IMR-90 (cell line): Measurements from ENCODE around the gene SLC4A5. TPM values are rescaled to one million over a fixed set of nuclear protein-coding genes. Genes with fewer than 3 reads are reported as not detected.

Source experiments
- ATAC-seq: fragments of 200-7000 bp; cut with Tn5 transposase; 2 replicates; pipeline ENCODE4 v1.9.1; 2020; ENCODE audit warnings: low read depth, mild to moderate bottlenecking, moderate library complexity
- BruUV-seq: library from RNA; stranded (reverse); fragments of 400-500 nt; replicated peaks from 2 replicates; lab custom pipeline; 2021; lab: Mats Ljungman, UMichigan
- CTCF ChIA-PET: fragments of 300-600 bp; formaldehyde crosslinking; extraction: SDS; loops from one replicate; lab custom pipeline; 2021; ENCODE audit warnings: antibody characterized with exemption; lab: Yijun Ruan, JAX
- POLR2A ChIA-PET: fragments of 300-600 bp; sonication (Branson Sonifier 250); formaldehyde crosslinking; loops from one replicate; lab custom pipeline; 2022; ENCODE audit warnings: antibody characterized with exemption; ENCODE audit not compliant: unreplicated experiment; lab: Charles Lee
- DNase-seq: peaks from one replicate; pipeline ENCODE4 v3.0.0; 2013
- H2AFZ ChIP-seq: replicated peaks from 2 replicates; pipeline ENCODE3; 2013; ENCODE audit warnings: low read length, mild to moderate bottlenecking; ENCODE audit not compliant: poor library complexity
- H2AK5ac ChIP-seq: 2 replicates; pipeline ENCODE4 v1.6.1; 2013; ENCODE audit warnings: low read depth, low read length, inconsistent platforms
- H2AK9ac ChIP-seq: replicated peaks from 2 replicates; pipeline ENCODE3; 2013; ENCODE audit warnings: mild to moderate bottlenecking, low read depth, low read length, moderate library complexity; ENCODE audit not compliant: poor library complexity
- H2BK120ac ChIP-seq: 2 replicates; pipeline ENCODE4 v1.6.1; 2013; ENCODE audit warnings: low read depth, low read length, inconsistent platforms
- H2BK15ac ChIP-seq: 3 replicates; pipeline ENCODE4 v1.6.1; 2013; ENCODE audit warnings: low read depth, low read length, inconsistent platforms
- H2BK20ac ChIP-seq: 2 replicates; pipeline ENCODE4 v1.6.1; 2013; ENCODE audit warnings: low read depth, mild to moderate bottlenecking, inconsistent platforms, low read length, moderate library complexity
- H2BK5ac ChIP-seq: 2 replicates; pipeline ENCODE4 v1.6.1; 2013; ENCODE audit warnings: mild to moderate bottlenecking, low read depth, low read length, inconsistent platforms; ENCODE audit not compliant: poor library complexity, severe bottlenecking
- H3K14ac ChIP-seq: replicated peaks from 2 replicates; pipeline ENCODE4 v1.6.1; 2013; ENCODE audit warnings: low read depth, low read length, inconsistent platforms
- H3K18ac ChIP-seq: 2 replicates; pipeline ENCODE4 v1.6.1; 2013; ENCODE audit warnings: low read depth, low read length, control low read depth
- H3K23ac ChIP-seq: 2 replicates; pipeline ENCODE4 v1.6.1; 2013; ENCODE audit warnings: low read depth, low read length, inconsistent platforms
- H3K27ac ChIP-seq: 2 replicates; pipeline ENCODE4 v1.5.1; 2013; ENCODE audit warnings: mild to moderate bottlenecking, control low read depth, low read length; ENCODE audit not compliant: insufficient read depth
- H3K27me3 ChIP-seq: 2 replicates; pipeline ENCODE4 v1.6.1; 2013; ENCODE audit warnings: low read length; ENCODE audit not compliant: control insufficient read depth, insufficient read depth
- H3K36me3 ChIP-seq: 2 replicates; pipeline ENCODE4 v1.6.1; 2013; ENCODE audit warnings: low read length, mixed read lengths; ENCODE audit not compliant: control insufficient read depth, insufficient read depth
- H3K4ac ChIP-seq: 2 replicates; pipeline ENCODE4 v1.6.1; 2013; ENCODE audit warnings: low read depth, low read length, inconsistent platforms
- H3K4me1 ChIP-seq: 2 replicates; pipeline ENCODE4 v1.6.1; 2013; ENCODE audit warnings: low read length, mixed read lengths; ENCODE audit not compliant: control insufficient read depth, insufficient read depth
- H3K4me2 ChIP-seq: 2 replicates; pipeline ENCODE4 v1.6.1; 2013; ENCODE audit warnings: low read depth, mild to moderate bottlenecking, control low read depth, low read length, moderate library complexity
- H3K4me3 ChIP-seq: 2 replicates; pipeline ENCODE4 v1.5.1; 2013; ENCODE audit warnings: low read depth, mild to moderate bottlenecking, control low read depth, low read length, moderate library complexity; ENCODE audit not compliant: insufficient read depth
- H3K56ac ChIP-seq: 2 replicates; pipeline ENCODE4 v1.6.1; 2013; ENCODE audit warnings: low read length, inconsistent platforms; ENCODE audit not compliant: insufficient read depth; ENCODE audit errors: extremely low read depth
- H3K79me1 ChIP-seq, 2 experiments: 2 replicates each; pipeline ENCODE4 v1.6.1; 2013; ENCODE audit warnings: low read length in 2 of 2, inconsistent platforms in 1 of 2, low read depth in 1 of 2
- H3K9ac ChIP-seq: 2 replicates; pipeline ENCODE4 v1.6.1; 2013; ENCODE audit warnings: low read depth, low read length, control low read depth
- H3K9me1 ChIP-seq: 2 replicates; pipeline ENCODE4 v1.6.1; 2013; ENCODE audit warnings: low read length, inconsistent platforms; ENCODE audit not compliant: insufficient read depth
- H3K9me3 ChIP-seq: 2 replicates; pipeline ENCODE4 v1.6.1; 2013; ENCODE audit warnings: low read length; ENCODE audit not compliant: control insufficient read depth, insufficient read depth
- H4K20me1 ChIP-seq: 2 replicates; pipeline ENCODE4 v1.6.1; 2013; ENCODE audit warnings: low read length, inconsistent platforms; ENCODE audit not compliant: insufficient read depth
- H4K5ac ChIP-seq: 2 replicates; pipeline ENCODE4 v1.6.1; 2013; ENCODE audit warnings: mild to moderate bottlenecking, low read depth, low read length, control low read depth
- H4K8ac ChIP-seq, 2 experiments: 2 replicates each; pipeline ENCODE4 v1.6.1; 2013; ENCODE audit warnings: low read depth in 2 of 2, low read length in 2 of 2, control low read depth in 1 of 2, inconsistent platforms in 1 of 2
- H4K91ac ChIP-seq: 2 replicates; pipeline ENCODE4 v1.6.1; 2013; ENCODE audit warnings: low read depth, low read length, inconsistent platforms; ENCODE audit not compliant: insufficient read depth
- BHLHE40 ChIP-seq: fragments of 150-350 bp; IDR thresholded peaks from 2 replicates; pipeline ENCODE4 v1.6.1; 2016; ENCODE audit warnings: mild to moderate bottlenecking, low read depth, low read length
- CEBPB ChIP-seq: IDR thresholded peaks from 2 replicates; pipeline ENCODE4 v1.6.1; 2012; ENCODE audit warnings: low read depth, low read length, improper control_type of control experiment
- CHD1 ChIP-seq: IDR thresholded peaks from 2 replicates; pipeline ENCODE4 v1.6.1; 2012; ENCODE audit warnings: low read depth, low read length, improper control_type of control experiment
- FOS ChIP-seq: fragments of 150-350 bp; IDR thresholded peaks from 2 replicates; pipeline ENCODE4 v1.6.1; 2016; ENCODE audit warnings: low read depth, low read length
- MAFK ChIP-seq: IDR thresholded peaks from 2 replicates; pipeline ENCODE4 v1.6.1; 2012; ENCODE audit warnings: low read depth, low read length, improper control_type of control experiment
- MAZ ChIP-seq: IDR thresholded peaks from 2 replicates; pipeline ENCODE4 v1.6.1; 2012; ENCODE audit warnings: low read depth, mild to moderate bottlenecking, low read length, improper control_type of control experiment, moderate library complexity, borderline replicate concordance
- MXI1 ChIP-seq: IDR thresholded peaks from 2 replicates; pipeline ENCODE4 v1.6.1; 2012; ENCODE audit warnings: low read depth, mild to moderate bottlenecking, low read length, moderate library complexity, borderline replicate concordance
- NFE2L2 ChIP-seq: fragments of 150-350 bp; IDR thresholded peaks from 2 replicates; pipeline ENCODE4 v1.6.1; 2016; ENCODE audit warnings: low read depth, mild to moderate bottlenecking, low read length
- POLR2A ChIP-seq: IDR thresholded peaks from 2 replicates; pipeline ENCODE4 v1.6.1; 2012; ENCODE audit warnings: mild to moderate bottlenecking, low read depth, low read length
- RAD21 ChIP-seq: IDR thresholded peaks from 2 replicates; pipeline ENCODE4 v1.6.1; 2012; ENCODE audit warnings: low read length, improper control_type of control experiment
- RCOR1 ChIP-seq: IDR thresholded peaks from 2 replicates; pipeline ENCODE4 v1.6.1; 2012; ENCODE audit warnings: mild to moderate bottlenecking, low read length, improper control_type of control experiment; ENCODE audit not compliant: insufficient replicate concordance
- RFX5 ChIP-seq: IDR thresholded peaks from 2 replicates; pipeline ENCODE4 v1.8.0; 2012; ENCODE audit warnings: low read depth, mild to moderate bottlenecking, low read length, moderate library complexity
- SMC3 ChIP-seq: fragments of 150-350 bp; IDR thresholded peaks from 2 replicates; pipeline ENCODE4 v1.6.1; 2016; ENCODE audit warnings: low read depth, mild to moderate bottlenecking, antibody characterized with exemption, low read length, moderate library complexity
- WGBS, 2 experiments: methylation state at CpG; one replicate each; pipeline versions ENCODE4 v1.1.5 to v1.1.7; 2013; ENCODE audit warnings: missing lambda C conversion rate in 2 of 2; ENCODE audit not compliant: insufficient read length in 1 of 2; ENCODE audit errors: extremely low coverage in 2 of 2; 5-methylcytosine and 5-hydroxymethylcytosine counted together
- dilution Hi-C: fragments of 300-500 bp; cut with HindIII; formaldehyde crosslinking; loops from one replicate; pipeline ENCODE4 v1.14.3; 2018; ENCODE audit warnings: low sequenced_read_pairs; ENCODE audit not compliant: unreplicated experiment
- in situ Hi-C: fragments of 300-500 bp; cut with MboI; formaldehyde crosslinking; loops from 3 replicates; pipeline ENCODE4 v1.14.3; 2019; ENCODE audit warnings: low sequenced_read_pairs, inconsistent platforms, mixed read lengths
- intact Hi-C: fragments of 100-400 bp; cut with micrococcal nuclease; formaldehyde crosslinking; loops from 2 replicates; pipeline ENCODE4 v1.10.0; 2022
- polyA plus RNA-seq, 3 experiments: library from polyadenylated mRNA; depleted of rRNA; stranded (reverse); fragments of >200 nt; gene quantifications; 2 replicates each; pipeline ENCODE4 v1.2.3, GENCODE V29; 2012; ENCODE audit warnings: low replicate concordance in 1 of 3
- total RNA-seq: library from RNA; depleted of rRNA; stranded (reverse); fragments of >200 nt; gene quantifications from 2 replicates; pipeline ENCODE4 v1.2.3, GENCODE V29; 2012
- TF ChIP-seq, protein P1 (sequence below): fragments of 150-350 bp; IDR thresholded peaks from 2 replicates; pipeline ENCODE4 v1.6.1; 2017; ENCODE audit warnings: mild to moderate bottlenecking, antibody characterized with exemption, low read length, low read depth
- TF ChIP-seq, protein P2 (sequence below): conservative IDR thresholded peaks from 2 replicates; pipeline ENCODE4 v1.5.1; 2012; ENCODE audit warnings: mild to moderate bottlenecking, low read depth, low read length, improper control_type of control experiment
- TF ChIP-seq, protein P3 (sequence below): fragments of 150-350 bp; IDR thresholded peaks from 2 replicates; pipeline ENCODE4 v1.6.1; 2016; ENCODE audit warnings: low read depth, mild to moderate bottlenecking, low read length, moderate library complexity, borderline replicate concordance

The SLC4A5 gene
- total and polyA plus RNA-seq, 2 of the 4 experiments (the other 2 are of a cell fraction) = 0.18 to 0.22 TPM

DNA sequence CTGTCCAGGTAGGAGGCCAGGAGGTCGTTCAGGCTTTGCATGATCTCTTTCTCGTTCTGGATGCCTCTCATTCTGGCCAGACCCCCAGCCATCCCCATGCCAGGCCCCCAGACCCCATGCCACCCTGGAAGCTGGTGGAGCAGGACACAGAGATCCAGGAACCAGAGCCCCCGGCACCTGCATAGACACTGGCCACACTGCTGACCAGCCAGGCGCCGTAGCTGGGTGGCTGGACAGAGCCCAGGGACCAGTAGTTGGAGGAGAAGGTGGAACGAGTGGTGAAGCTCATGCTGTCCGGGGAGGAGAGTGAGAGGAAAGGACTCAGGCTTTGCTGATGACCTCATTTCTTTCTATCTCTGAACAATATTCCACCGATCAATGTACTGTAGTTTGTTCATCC, 35.5 kb downstream of the SLC4A5 start:
- ATAC-seq (no peak), DNase-seq (no peak)
- H3K27ac ChIP-seq = no peak overlapping the region
- H3K9me3 ChIP-seq = no peaks in the 10 kb centered on the region
- no peak overlapping the region for H3K4me3 ChIP-seq
- BruUV-seq = no TSS peak
- no peak overlapping the region for H3K14ac ChIP-seq
- intact Hi-C loops (no loop called here), dilution Hi-C loops (no loop called here), in situ Hi-C loops (no loop called here)
- no peaks in the 10 kb centered on the region; the same call in none of the 2 replicates for H3K27me3 ChIP-seq
- no peak overlapping the region for H3K9ac ChIP-seq
- H4K91ac ChIP-seq = no peak overlapping the region
- H3K4me1 ChIP-seq = no peaks in the 10 kb centered on the region
- H3K4me2 ChIP-seq = no peak overlapping the region
- TF ChIP-seq, protein P1, sequence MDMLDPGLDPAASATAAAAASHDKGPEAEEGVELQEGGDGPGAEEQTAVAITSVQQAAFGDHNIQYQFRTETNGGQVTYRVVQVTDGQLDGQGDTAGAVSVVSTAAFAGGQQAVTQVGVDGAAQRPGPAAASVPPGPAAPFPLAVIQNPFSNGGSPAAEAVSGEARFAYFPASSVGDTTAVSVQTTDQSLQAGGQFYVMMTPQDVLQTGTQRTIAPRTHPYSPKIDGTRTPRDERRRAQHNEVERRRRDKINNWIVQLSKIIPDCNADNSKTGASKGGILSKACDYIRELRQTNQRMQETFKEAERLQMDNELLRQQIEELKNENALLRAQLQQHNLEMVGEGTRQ = no peak
- TF ChIP-seq RFX5 (no peak), CEBPB (no peak), MXI1 (no peak), MAFK (no peak), POLR2A (no peak), SMC3 (no peak), MAZ (no peak), CHD1 (no peak), FOS (no peak), NFE2L2 (no peak), RAD21 (no peak), BHLHE40 (no peak), RCOR1 (no peak)
- TF ChIP-seq, protein P2, sequence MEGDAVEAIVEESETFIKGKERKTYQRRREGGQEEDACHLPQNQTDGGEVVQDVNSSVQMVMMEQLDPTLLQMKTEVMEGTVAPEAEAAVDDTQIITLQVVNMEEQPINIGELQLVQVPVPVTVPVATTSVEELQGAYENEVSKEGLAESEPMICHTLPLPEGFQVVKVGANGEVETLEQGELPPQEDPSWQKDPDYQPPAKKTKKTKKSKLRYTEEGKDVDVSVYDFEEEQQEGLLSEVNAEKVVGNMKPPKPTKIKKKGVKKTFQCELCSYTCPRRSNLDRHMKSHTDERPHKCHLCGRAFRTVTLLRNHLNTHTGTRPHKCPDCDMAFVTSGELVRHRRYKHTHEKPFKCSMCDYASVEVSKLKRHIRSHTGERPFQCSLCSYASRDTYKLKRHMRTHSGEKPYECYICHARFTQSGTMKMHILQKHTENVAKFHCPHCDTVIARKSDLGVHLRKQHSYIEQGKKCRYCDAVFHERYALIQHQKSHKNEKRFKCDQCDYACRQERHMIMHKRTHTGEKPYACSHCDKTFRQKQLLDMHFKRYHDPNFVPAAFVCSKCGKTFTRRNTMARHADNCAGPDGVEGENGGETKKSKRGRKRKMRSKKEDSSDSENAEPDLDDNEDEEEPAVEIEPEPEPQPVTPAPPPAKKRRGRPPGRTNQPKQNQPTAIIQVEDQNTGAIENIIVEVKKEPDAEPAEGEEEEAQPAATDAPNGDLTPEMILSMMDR = no peak
- TF ChIP-seq, protein P3, sequence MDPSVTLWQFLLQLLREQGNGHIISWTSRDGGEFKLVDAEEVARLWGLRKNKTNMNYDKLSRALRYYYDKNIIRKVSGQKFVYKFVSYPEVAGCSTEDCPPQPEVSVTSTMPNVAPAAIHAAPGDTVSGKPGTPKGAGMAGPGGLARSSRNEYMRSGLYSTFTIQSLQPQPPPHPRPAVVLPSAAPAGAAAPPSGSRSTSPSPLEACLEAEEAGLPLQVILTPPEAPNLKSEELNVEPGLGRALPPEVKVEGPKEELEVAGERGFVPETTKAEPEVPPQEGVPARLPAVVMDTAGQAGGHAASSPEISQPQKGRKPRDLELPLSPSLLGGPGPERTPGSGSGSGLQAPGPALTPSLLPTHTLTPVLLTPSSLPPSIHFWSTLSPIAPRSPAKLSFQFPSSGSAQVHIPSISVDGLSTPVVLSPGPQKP = no peak
- no peak overlapping the region for H2AK5ac ChIP-seq
- no peak overlapping the region for H2AFZ ChIP-seq
- H3K23ac ChIP-seq = no peak overlapping the region
- H2BK120ac ChIP-seq = no peak overlapping the region
- H4K5ac ChIP-seq = no peak overlapping the region
- no peak overlapping the region for H2BK5ac ChIP-seq
- WGBS, 2 experiments = no CpG with 5 or more reads among the region's 8 CpGs
- no peak overlapping the region for H3K56ac ChIP-seq
- no peak overlapping the region for H3K4ac ChIP-seq
- no peaks in the 10 kb centered on the region for H3K36me3 ChIP-seq
- no peaks in the 10 kb centered on the region for H4K20me1 ChIP-seq
- H4K8ac ChIP-seq = no peak overlapping the region
- no peaks in the 10 kb centered on the region for H3K9me1 ChIP-seq
- H2AK9ac ChIP-seq = no peak overlapping the region
- ChIA-PET POLR2A (no interaction called here), CTCF (no interaction called here)
- no peak overlapping the region for H2BK20ac ChIP-seq
- H2BK15ac ChIP-seq = no peak overlapping the region
- H3K18ac ChIP-seq = no peak overlapping the region
- H3K79me1 ChIP-seq = no peaks in the 10 kb centered on the region
